ENCODE results near the gene TMEM63A. TPM values are rescaled to one million over a fixed set of nuclear protein-coding genes. Genes with fewer than 3 reads are reported as not detected.

Gene TMEM63A
- total RNA-seq, 1 experiment from 2014 or later = 115 TPM

DNA sequence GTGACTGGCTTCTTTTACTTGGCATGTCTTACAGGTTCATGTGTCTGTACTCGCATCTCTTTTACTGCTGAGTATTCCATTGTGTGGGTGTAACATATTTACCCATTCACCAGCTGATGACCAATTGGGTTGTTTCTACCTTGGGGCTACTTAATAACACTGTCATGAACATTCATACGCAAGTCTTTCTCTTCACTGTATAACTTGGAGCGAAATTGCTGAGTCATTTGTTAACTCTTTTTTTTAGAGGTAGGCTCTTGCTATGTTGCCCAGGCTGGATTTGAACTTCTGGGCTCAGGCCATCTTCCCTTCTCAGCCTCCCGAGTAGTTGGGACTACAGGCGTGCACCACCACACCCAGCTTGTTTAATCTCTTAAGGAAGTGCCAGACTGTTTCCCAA lies 35.4 kb upstream of the TMEM63A start:
- H3F3A ChIP-seq (ENCODE audit: insufficient read depth, low read depth) = peaks cover 16% of the 10 kb centered on the region; the same call in 1 of the 2 replicates
- H3K4me2 ChIP-seq = no peak overlapping the region
- H3K79me2 ChIP-seq (ENCODE audit: low read depth) = peaks cover 21% of the 10 kb centered on the region
- intact Hi-C loops (cut with micrococcal nuclease; ENCODE audit: unreplicated experiment) = no loop called here
- DNase-seq = no peak
- no peak overlapping the region for H2AFZ ChIP-seq
- BruUV-seq (replicated peaks) = no TSS peak
- 0 out of 2 replicates have a peak, but pooled peaks cover 5% of the 10 kb centered on the region for H4K20me1 ChIP-seq (ENCODE audit: insufficient read depth)
- H3K4me1 ChIP-seq (replicated peaks; ENCODE audit: insufficient read depth) = peaks cover 8% of the 10 kb centered on the region
- no peak overlapping the region for H3K4me3 ChIP-seq
- no peaks in the 10 kb centered on the region for H3K27me3 ChIP-seq (ENCODE audit: insufficient read depth, low read depth)
- no peaks in the 10 kb centered on the region for H3K9me3 ChIP-seq (ENCODE audit: insufficient read depth, low read depth)
- H3K36me3 ChIP-seq (ENCODE audit: low read depth) = peaks cover 26% of the 10 kb centered on the region
- H3K27ac ChIP-seq = peak overlapping the region; percentile 16; the same call in 1 of the 2 replicates
- ChIA-PET POLR2A (ENCODE audit: unreplicated experiment) (interaction anchor here (0.7 kb wide), 1 partner anchor 449 kb away, joined by 6 read pairs; no protein-coding TSS in a partner anchor), CTCF (interaction anchor here (0.6 kb wide), 1 partner anchor 89 kb away, joined by 3 read pairs; no protein-coding TSS in a partner anchor)
- TF ChIP-seq, protein P1, sequence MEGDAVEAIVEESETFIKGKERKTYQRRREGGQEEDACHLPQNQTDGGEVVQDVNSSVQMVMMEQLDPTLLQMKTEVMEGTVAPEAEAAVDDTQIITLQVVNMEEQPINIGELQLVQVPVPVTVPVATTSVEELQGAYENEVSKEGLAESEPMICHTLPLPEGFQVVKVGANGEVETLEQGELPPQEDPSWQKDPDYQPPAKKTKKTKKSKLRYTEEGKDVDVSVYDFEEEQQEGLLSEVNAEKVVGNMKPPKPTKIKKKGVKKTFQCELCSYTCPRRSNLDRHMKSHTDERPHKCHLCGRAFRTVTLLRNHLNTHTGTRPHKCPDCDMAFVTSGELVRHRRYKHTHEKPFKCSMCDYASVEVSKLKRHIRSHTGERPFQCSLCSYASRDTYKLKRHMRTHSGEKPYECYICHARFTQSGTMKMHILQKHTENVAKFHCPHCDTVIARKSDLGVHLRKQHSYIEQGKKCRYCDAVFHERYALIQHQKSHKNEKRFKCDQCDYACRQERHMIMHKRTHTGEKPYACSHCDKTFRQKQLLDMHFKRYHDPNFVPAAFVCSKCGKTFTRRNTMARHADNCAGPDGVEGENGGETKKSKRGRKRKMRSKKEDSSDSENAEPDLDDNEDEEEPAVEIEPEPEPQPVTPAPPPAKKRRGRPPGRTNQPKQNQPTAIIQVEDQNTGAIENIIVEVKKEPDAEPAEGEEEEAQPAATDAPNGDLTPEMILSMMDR (conservative IDR thresholded peaks at IDR 0.05) = no peak
- TF ChIP-seq EZH2 (IDR thresholded peaks at IDR 0.05; ENCODE audit: low read depth) = no peak
- H3K9me2 ChIP-seq (ENCODE audit: insufficient read depth) = no peaks in the 10 kb centered on the region

DNA sequence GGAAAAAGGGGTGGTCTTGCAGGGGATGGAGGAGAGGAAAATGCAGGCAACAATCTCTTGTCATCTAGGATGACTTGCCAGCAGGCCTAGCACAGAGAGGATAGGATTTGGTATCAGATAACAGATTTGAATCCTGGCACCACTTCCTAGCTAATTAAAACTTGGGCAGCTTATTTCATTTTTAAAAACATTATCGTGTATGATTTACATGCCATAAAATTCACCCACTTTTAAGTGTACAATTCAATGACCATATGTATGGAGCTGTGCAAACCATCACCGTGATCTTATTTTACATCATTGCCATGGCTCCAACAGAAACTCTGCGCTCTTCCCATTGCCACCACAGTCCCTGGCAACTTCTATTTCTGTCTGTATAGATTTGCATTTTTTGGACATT lies 34.9 kb upstream of the TMEM63A start:
- H3K79me2 ChIP-seq (ENCODE audit: low read depth) = peaks cover 16% of the 10 kb centered on the region
- H3K9me3 ChIP-seq (ENCODE audit: insufficient read depth, low read depth) = no peaks in the 10 kb centered on the region
- H2AFZ ChIP-seq = no peak overlapping the region
- peaks cover 4% of the 10 kb centered on the region for H3K4me1 ChIP-seq (replicated peaks; ENCODE audit: insufficient read depth)
- DNase-seq = no peak
- H3K36me3 ChIP-seq (ENCODE audit: low read depth) = peaks cover 25% of the 10 kb centered on the region
- intact Hi-C loops (cut with micrococcal nuclease; ENCODE audit: unreplicated experiment) = no loop called here
- H3K27ac ChIP-seq = no peak overlapping the region
- no peak overlapping the region for H3K4me3 ChIP-seq
- no TSS peak for BruUV-seq (replicated peaks)
- H3K4me2 ChIP-seq = no peak overlapping the region
- H3F3A ChIP-seq (ENCODE audit: insufficient read depth, low read depth) = peaks cover 12% of the 10 kb centered on the region; the same call in 1 of the 2 replicates
- ChIA-PET POLR2A (ENCODE audit: unreplicated experiment) (no interaction called here), CTCF (no interaction called here)
- H4K20me1 ChIP-seq (ENCODE audit: insufficient read depth) = 0 out of 2 replicates have a peak, but pooled peaks cover 5% of the 10 kb centered on the region
- no peak for TF ChIP-seq EZH2 (IDR thresholded peaks at IDR 0.05; ENCODE audit: low read depth)
- TF ChIP-seq, protein P1 (conservative IDR thresholded peaks at IDR 0.05) = no peak
- H3K27me3 ChIP-seq (ENCODE audit: insufficient read depth, low read depth) = no peaks in the 10 kb centered on the region
- no peaks in the 10 kb centered on the region for H3K9me2 ChIP-seq (ENCODE audit: insufficient read depth)

DNA sequence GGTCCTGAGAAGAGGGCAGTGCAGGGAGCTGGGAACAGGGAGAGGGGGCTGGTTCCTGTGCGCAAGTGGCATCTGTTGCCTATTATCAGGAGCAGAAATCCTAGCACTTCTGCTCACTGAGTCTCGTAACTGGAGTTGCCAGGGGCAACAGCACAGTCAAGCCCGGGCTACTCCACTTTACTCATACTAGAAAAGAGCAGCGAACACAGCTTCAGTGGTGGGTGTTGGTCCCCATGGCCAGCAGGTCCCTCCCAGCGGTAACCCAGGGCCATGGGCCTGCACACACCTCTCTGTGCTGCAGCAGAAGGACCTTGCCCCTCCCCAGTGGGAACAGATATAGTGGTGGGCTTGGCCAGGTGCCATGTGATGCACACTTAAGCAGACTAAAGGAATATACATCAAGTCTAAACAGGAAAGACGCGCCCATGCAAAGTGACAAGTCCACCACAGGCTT lies 33.4 kb upstream of the TMEM63A start:
- no TSS peak for BruUV-seq (replicated peaks)
- H3F3A ChIP-seq (ENCODE audit: insufficient read depth, low read depth) = peaks cover 8% of the 10 kb centered on the region; the same call in 1 of the 2 replicates
- no peaks in the 10 kb centered on the region for H3K4me1 ChIP-seq (replicated peaks; ENCODE audit: insufficient read depth)
- no peak overlapping the region for H3K27ac ChIP-seq
- H3K79me2 ChIP-seq (ENCODE audit: low read depth) = peaks cover 1% of the 10 kb centered on the region
- no peak for DNase-seq
- H3K36me3 ChIP-seq (ENCODE audit: low read depth) = peaks cover 14% of the 10 kb centered on the region; the same call in 1 of the 2 replicates
- POLR2A ChIA-PET (ENCODE audit: unreplicated experiment) = no interaction called here
- intact Hi-C loops (cut with micrococcal nuclease; ENCODE audit: unreplicated experiment) = no loop called here
- H4K20me1 ChIP-seq (ENCODE audit: insufficient read depth) = no peaks in the 10 kb centered on the region
- no peaks in the 10 kb centered on the region for H3K9me2 ChIP-seq (ENCODE audit: insufficient read depth)
- no peaks in the 10 kb centered on the region for H3K27me3 ChIP-seq (ENCODE audit: insufficient read depth, low read depth)
- H2AFZ ChIP-seq = no peak overlapping the region
- no peaks in the 10 kb centered on the region for H3K9me3 ChIP-seq (ENCODE audit: insufficient read depth, low read depth)
- TF ChIP-seq, protein P1 (conservative IDR thresholded peaks at IDR 0.05) = no peak
- TF ChIP-seq EZH2 (IDR thresholded peaks at IDR 0.05; ENCODE audit: low read depth) = no peak
- CTCF ChIA-PET = interaction anchor here (0.6 kb wide), 1 partner anchor 66 kb away, joined by 4 read pairs; no protein-coding TSS in a partner anchor
- H3K4me2 ChIP-seq = no peak overlapping the region
- H3K4me3 ChIP-seq = no peak overlapping the region

All from PC-9 (cell line).